HEK293 (cell line): Measurements from ENCODE around the gene TBC1D8.
A peak's percentile ranks its signal among the peaks of the same experiment; 100 is the strongest.

ENCODE experiments used
- CTCF ChIA-PET: fragments of 350-600 bp; formaldehyde crosslinking; extraction: SDS; loops from one replicate; lab custom pipeline; 2021; ENCODE audit warnings: antibody characterized with exemption; lab: Yijun Ruan, JAX
- POLR2A ChIA-PET: fragments of 300-600 bp; formaldehyde crosslinking; extraction: SDS; loops from one replicate; lab custom pipeline; 2020; ENCODE audit warnings: antibody characterized with exemption, inconsistent platforms; lab: Yijun Ruan, JAX
- H3K27ac ChIP-seq: fragments of 200-500 bp; sonication (Bioruptor generic); 2 replicates; pipeline ENCODE4 v1.5.1; 2014; ENCODE audit warnings: low read depth, low read length, control low read depth, inconsistent platforms; ENCODE audit errors: extremely low read depth
- H3K36me3 ChIP-seq, 2 experiments: fragments of 200-500 bp in 1 of 2; sonication (Bioruptor generic) in 1 of 2; 1 replicate in 1 of 2; 2 replicates in 1 of 2; pipeline ENCODE4 v1.5.1; 2014 to 2017; ENCODE audit warnings: inconsistent platforms in 2 of 2, low read length in 2 of 2; ENCODE audit not compliant: control insufficient read depth in 2 of 2, insufficient read depth in 1 of 2
- H3K4me1 ChIP-seq: fragments of 200-500 bp; sonication (Bioruptor generic); 2 replicates; pipeline ENCODE4 v1.5.1; 2014; ENCODE audit warnings: mild to moderate bottlenecking, low read length, inconsistent platforms; ENCODE audit not compliant: control insufficient read depth, insufficient read depth
- H3K4me3 ChIP-seq: 2 replicates; pipeline ENCODE4 v1.5.1; 2011; ENCODE audit warnings: low read depth, mild to moderate bottlenecking, control low read depth, low read length, moderate library complexity
- H3K9me3 ChIP-seq: fragments of 200-500 bp; sonication (Bioruptor generic); 2 replicates; pipeline ENCODE4 v1.5.1; 2014; ENCODE audit warnings: low read depth, low read length, inconsistent platforms; ENCODE audit not compliant: control insufficient read depth, insufficient read depth
- GFI1B ChIP-seq: fragments of 450-650 bp; formaldehyde crosslinking; IDR thresholded peaks from 2 replicates; pipeline ENCODE4 v1.5.1; 2016; ENCODE audit warnings: missing biosample characterization, missing genetic modification characterization
- GLIS1 ChIP-seq: fragments of 450-650 bp; formaldehyde crosslinking; IDR thresholded peaks from 2 replicates; pipeline ENCODE4 v1.5.1; 2016; ENCODE audit warnings: missing biosample characterization, missing genetic modification characterization
- IKZF3 ChIP-seq: fragments of 450-650 bp; IDR thresholded peaks from 2 replicates; pipeline ENCODE4 v1.5.0; 2018; ENCODE audit warnings: missing biosample characterization, mild to moderate bottlenecking, missing genetic modification characterization, moderate library complexity
- KLF10 ChIP-seq: fragments of 450-650 bp; IDR thresholded peaks from 2 replicates; pipeline ENCODE4 v1.5.1; 2018; ENCODE audit warnings: missing biosample characterization, mild to moderate bottlenecking, missing genetic modification characterization
- KLF8 ChIP-seq: fragments of 450-650 bp; formaldehyde crosslinking; IDR thresholded peaks from 2 replicates; pipeline ENCODE4 v1.5.1; 2016; ENCODE audit warnings: missing biosample characterization, missing genetic modification characterization
- OSR2 ChIP-seq: fragments of 450-650 bp; formaldehyde crosslinking; IDR thresholded peaks from 2 replicates; pipeline ENCODE4 v1.5.1; 2016; ENCODE audit warnings: missing biosample characterization, missing genetic modification characterization
- PRDM6 ChIP-seq: fragments of 450-650 bp; formaldehyde crosslinking; IDR thresholded peaks from 2 replicates; pipeline ENCODE4 v1.5.1; 2017; ENCODE audit warnings: missing biosample characterization, missing genetic modification characterization
- SP2 ChIP-seq: fragments of 450-650 bp; formaldehyde crosslinking; IDR thresholded peaks from 2 replicates; pipeline ENCODE4 v1.5.1; 2016; ENCODE audit warnings: missing biosample characterization, missing genetic modification characterization
- SP7 ChIP-seq: fragments of 450-650 bp; formaldehyde crosslinking; IDR thresholded peaks from 2 replicates; pipeline ENCODE4 v1.5.1; 2016; ENCODE audit warnings: missing biosample characterization, missing genetic modification characterization
- TCF7L2 ChIP-seq: IDR thresholded peaks from 2 replicates; pipeline ENCODE4 v1.6.1; 2011; ENCODE audit warnings: low read depth, mild to moderate bottlenecking, inconsistent platforms, low read length, moderate library complexity, borderline replicate concordance
- TRIM28 ChIP-seq: IDR thresholded peaks from 2 replicates; pipeline ENCODE4 v1.6.1; 2011; ENCODE audit warnings: low read length, control low read depth, borderline replicate concordance
- ZBTB17 ChIP-seq: fragments of 450-650 bp; formaldehyde crosslinking; IDR thresholded peaks from 2 replicates; pipeline ENCODE4 v1.5.1; 2016; ENCODE audit warnings: missing biosample characterization, missing genetic modification characterization
- ZBTB44 ChIP-seq: fragments of 450-650 bp; IDR thresholded peaks from 2 replicates; pipeline ENCODE4 v1.5.1; 2018; ENCODE audit warnings: missing biosample characterization, mild to moderate bottlenecking, missing genetic modification characterization
- ZFHX2 ChIP-seq: fragments of 450-650 bp; formaldehyde crosslinking; conservative IDR thresholded peaks from 2 replicates; pipeline ENCODE4 v1.5.1; 2016; ENCODE audit warnings: missing biosample characterization, missing genetic modification characterization
- ZIC2 ChIP-seq: fragments of 450-650 bp; formaldehyde crosslinking; IDR thresholded peaks from 2 replicates; pipeline ENCODE4 v1.5.1; 2016; ENCODE audit warnings: missing biosample characterization, missing genetic modification characterization
- ZNF148 ChIP-seq: fragments of 450-650 bp; formaldehyde crosslinking; IDR thresholded peaks from 2 replicates; pipeline ENCODE4 v1.5.0; 2017; ENCODE audit warnings: missing biosample characterization, missing genetic modification characterization, borderline replicate concordance
- ZNF2 ChIP-seq: fragments of 450-650 bp; formaldehyde crosslinking; IDR thresholded peaks from 2 replicates; pipeline ENCODE4 v1.5.1; 2016; ENCODE audit warnings: missing biosample characterization, missing genetic modification characterization
- ZNF24 ChIP-seq: fragments of 450-650 bp; formaldehyde crosslinking; IDR thresholded peaks from 2 replicates; pipeline ENCODE4 v1.5.1; 2016; ENCODE audit warnings: missing biosample characterization, missing genetic modification characterization
- ZNF274 ChIP-seq, 2 experiments: fragments of 200-500 bp in 1 of 2; fragments of 450-650 bp in 1 of 2; sonication (Bioruptor generic) in 1 of 2; formaldehyde crosslinking in 1 of 2; IDR thresholded peaks; 2 replicates each; pipeline versions ENCODE4 v1.5.1 to v1.6.1; 2014 to 2016; ENCODE audit warnings: borderline replicate concordance in 1 of 2, inconsistent platforms in 1 of 2, low read length in 1 of 2, missing biosample characterization in 1 of 2, missing genetic modification characterization in 1 of 2
- ZNF362 ChIP-seq: fragments of 450-650 bp; formaldehyde crosslinking; IDR thresholded peaks from 2 replicates; pipeline ENCODE4 v1.5.1; 2016; ENCODE audit warnings: missing biosample characterization, missing genetic modification characterization
- ZNF366 ChIP-seq: fragments of 450-650 bp; formaldehyde crosslinking; conservative IDR thresholded peaks from 2 replicates; pipeline ENCODE4 v1.5.1; 2016; ENCODE audit warnings: missing biosample characterization, missing genetic modification characterization
- ZNF398 ChIP-seq: fragments of 450-650 bp; formaldehyde crosslinking; IDR thresholded peaks from 2 replicates; pipeline ENCODE4 v1.5.1; 2017; ENCODE audit warnings: missing biosample characterization, missing genetic modification characterization
- ZNF561 ChIP-seq: fragments of 450-650 bp; IDR thresholded peaks from 2 replicates; pipeline ENCODE4 v1.5.1; 2018; ENCODE audit warnings: missing biosample characterization, missing genetic modification characterization, borderline replicate concordance
- ZNF621 ChIP-seq: fragments of 450-650 bp; formaldehyde crosslinking; IDR thresholded peaks from 2 replicates; pipeline ENCODE4 v1.5.1; 2017; ENCODE audit warnings: missing biosample characterization, missing genetic modification characterization
- ZNF629 ChIP-seq: fragments of 450-650 bp; formaldehyde crosslinking; IDR thresholded peaks from 2 replicates; pipeline ENCODE4 v1.5.1; 2017; ENCODE audit warnings: missing biosample characterization, missing genetic modification characterization
- ZSCAN30 ChIP-seq: fragments of 450-650 bp; IDR thresholded peaks from 2 replicates; pipeline ENCODE4 v1.5.1; 2018; ENCODE audit warnings: missing biosample characterization, mild to moderate bottlenecking, missing genetic modification characterization, moderate library complexity

The TBC1D8 gene

GRCh38 chr2:101113441-101114267 is 37.5 kb downstream of the TBC1D8 start:
- CTCF ChIA-PET, result no interaction called here
- POLR2A ChIA-PET, result interaction anchor here (0.7 to 1.3 kb wide), 3 partner anchors 9 to 50 kb away, joined by 3 to 12 read pairs (median 4); partner anchors contain the start of gene TBC1D8
- H3K27ac ChIP-seq, result peak overlapping the region; percentile 71
- TF ChIP-seq TCF7L2 (0 out of 2 replicates have a peak, but pooled peaks have one; percentile 50), PRDM6 (tag by site-specific recombination) (peak; percentile 87), ZNF561 (tag by site-specific recombination) (0 out of 2 replicates have a peak, but pooled peaks have one; percentile 57), OSR2 (peak; percentile 91), ZNF366 (tag by site-specific recombination) (peak; percentile 47; the same call in 1 of the 2 replicates), TRIM28 (peak; percentile 89), ZIC2 (tag by site-specific recombination) (peak; percentile 46), GLIS1 (tag by site-specific recombination) (peak; percentile 29), ZNF398 (tag by site-specific recombination) (no peak), IKZF3 (tag by site-specific recombination) (peak; percentile 62), ZBTB44 (peak; percentile 96), ZSCAN30 (peak; percentile 37; the same call in 1 of the 2 replicates), ZNF362 (tag by site-specific recombination) (0 out of 2 replicates have a peak, but pooled peaks have one; percentile 80), ZFHX2 (tag by site-specific recombination) (0 out of 2 replicates have a peak, but pooled peaks have one; percentile 20), ZNF2 (0 out of 2 replicates have a peak, but pooled peaks have one; percentile 27), KLF8 (tag by site-specific recombination) (peak; percentile 33; the same call in 1 of the 2 replicates), ZNF148 (tag by site-specific recombination) (no peak), KLF10 (tag by site-specific recombination) (no peak), ZNF621 (no peak), GFI1B (tag by site-specific recombination) (peak; percentile 93), ZNF24 (tag by site-specific recombination) (0 out of 2 replicates have a peak, but pooled peaks have one; percentile 57), ZNF629 (tag by site-specific recombination) (0 out of 2 replicates have a peak, but pooled peaks have one; percentile 43), SP2 (tag by site-specific recombination) (no peak), ZNF274 (IDR thresholded peaks at IDR 0.05; ENCODE audit: low read length) (no peak), ZNF274 (tag by site-specific recombination; IDR thresholded peaks at IDR 0.05; ENCODE audit: borderline replicate concordance) (no peak), SP7 (tag by site-specific recombination) (peak; percentile 66), ZBTB17 (tag by site-specific recombination) (peak; percentile 58; the same call in 1 of the 2 replicates)

More at GRCh38 chr2:101113441-101114267, 37.5 kb downstream of the TBC1D8 start:
- Histone ChIP-seq H3K9me3 (no peaks in the 10 kb centered on the region), H3K4me3 (peak overlapping the region; percentile 7; the same call in 1 of the 2 replicates), H3K4me1 (peaks cover 34% of the 10 kb centered on the region), H3K36me3 (no peaks in the 10 kb centered on the region)
